KG1 (cell line): ENCODE results near the gene TBRG1.
"Not testable (repeated sequence)": the region's sequence is repeated elsewhere in the genome, so short reads cannot be mapped to it uniquely, and the experiment has no call there.

ENCODE experiments used
- DNase-seq: peaks from one replicate; lab custom pipeline; 2025; lab: John Stamatoyannopoulos, UW

Gene TBRG1, protein sequence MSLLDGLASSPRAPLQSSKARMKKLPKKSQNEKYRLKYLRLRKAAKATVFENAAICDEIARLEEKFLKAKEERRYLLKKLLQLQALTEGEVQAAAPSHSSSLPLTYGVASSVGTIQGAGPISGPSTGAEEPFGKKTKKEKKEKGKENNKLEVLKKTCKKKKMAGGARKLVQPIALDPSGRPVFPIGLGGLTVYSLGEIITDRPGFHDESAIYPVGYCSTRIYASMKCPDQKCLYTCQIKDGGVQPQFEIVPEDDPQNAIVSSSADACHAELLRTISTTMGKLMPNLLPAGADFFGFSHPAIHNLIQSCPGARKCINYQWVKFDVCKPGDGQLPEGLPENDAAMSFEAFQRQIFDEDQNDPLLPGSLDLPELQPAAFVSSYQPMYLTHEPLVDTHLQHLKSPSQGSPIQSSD

DNA sequence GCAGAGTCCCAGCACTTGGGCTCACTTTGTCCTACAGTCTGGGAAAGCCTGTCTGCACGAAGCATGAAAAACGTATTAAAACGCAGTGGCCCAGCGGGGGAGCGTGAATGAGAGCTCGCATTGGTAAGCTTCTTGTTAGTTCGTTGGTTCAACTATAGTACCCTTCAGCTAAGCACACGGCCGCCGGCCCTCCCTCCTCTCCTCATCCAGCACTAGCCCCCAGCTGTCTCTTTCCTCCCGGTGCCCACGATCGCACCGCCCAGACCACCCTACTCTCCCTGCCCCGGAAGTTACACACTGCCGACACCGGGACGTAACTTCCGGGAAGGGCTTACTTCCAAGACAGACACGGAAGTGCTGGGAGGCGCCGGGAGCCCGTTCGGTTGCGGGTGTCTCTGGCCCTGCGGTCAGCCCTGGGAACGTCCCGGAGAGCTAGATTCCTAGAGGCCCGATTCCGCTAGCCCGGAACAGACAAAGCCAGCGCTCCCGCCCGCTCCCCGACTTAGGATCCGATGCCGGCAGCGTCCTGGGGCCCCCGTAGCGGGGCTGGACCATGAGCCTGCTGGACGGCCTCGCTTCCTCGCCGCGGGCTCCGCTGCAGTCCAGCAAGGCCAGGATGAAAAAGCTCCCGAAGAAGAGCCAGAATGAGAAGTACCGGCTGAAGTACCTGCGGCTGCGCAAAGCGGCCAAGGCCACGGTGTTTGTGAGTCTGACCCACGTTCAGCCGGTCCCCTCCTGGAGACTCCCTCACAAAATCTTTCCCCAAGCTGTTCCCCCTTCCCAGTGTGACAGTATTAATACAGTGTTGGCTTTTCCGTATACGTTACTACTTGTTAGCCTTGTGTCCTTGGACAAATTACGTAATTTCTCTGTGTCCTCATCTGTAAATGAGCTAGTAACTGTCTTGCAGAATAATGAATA lies at the start of gene TBRG1:
Gene TBRG1, plus strand, starts transcription at position 334 of the 921 bp plus-strand sequence. Its CDS starts 220 bp downstream, at position 554.
- peak; percentile 83 for DNase-seq

DNA sequence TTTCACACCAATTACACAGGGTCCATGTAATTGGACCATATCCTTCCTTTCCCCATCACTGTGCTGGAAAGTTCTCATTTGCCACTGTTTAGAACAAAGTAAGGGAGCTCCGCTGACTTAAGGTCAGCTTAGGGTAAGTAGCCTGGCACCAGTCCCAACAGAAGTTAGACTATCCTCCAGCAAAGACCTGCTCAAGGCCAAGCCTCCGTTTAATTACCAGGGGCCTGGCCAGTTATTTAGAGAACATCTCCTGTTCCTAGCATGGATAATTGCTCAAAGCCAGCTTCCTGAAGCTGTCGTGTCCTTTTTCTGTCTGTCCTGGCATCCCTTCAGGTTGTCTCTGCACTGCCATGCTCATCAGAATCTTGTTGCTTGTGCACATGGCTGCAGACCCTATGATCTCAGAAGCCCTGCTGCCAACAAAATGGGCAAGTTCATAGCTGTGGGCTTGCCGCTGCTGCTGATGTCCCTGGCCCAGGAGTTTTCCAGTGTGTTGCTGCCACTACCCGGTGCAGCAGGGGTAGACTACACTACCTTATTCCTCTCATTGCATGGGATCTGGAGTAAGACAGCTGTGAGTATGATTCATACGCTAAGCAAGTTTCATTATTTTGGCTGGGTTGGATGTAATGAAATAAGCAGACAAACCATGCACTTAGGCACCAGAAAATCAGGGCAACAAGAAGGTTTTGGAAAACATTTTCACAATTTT lies 44.8 kb upstream of the TBRG1 start:
- DNase-seq: no peak

DNA sequence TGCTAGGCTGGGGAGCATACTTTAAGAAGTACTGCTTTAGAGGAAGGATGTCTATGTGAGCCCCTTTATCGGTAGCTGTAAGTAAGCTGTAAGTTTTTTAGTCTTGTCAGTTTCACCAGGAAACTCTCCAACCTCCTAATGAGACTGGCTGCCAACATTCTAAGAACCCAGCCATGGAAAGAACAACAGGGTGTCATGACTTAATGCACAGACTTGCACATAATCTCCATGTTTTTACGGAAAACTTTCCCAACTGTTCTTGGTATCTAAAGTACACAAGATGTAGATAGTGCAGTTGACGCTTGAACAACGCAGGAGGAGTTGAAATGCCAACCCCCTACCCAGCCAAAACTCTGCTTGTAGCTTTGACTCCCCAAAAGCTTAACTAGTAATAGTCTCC lies 43.9 kb upstream of the TBRG1 start:
- no peak for DNase-seq

DNA sequence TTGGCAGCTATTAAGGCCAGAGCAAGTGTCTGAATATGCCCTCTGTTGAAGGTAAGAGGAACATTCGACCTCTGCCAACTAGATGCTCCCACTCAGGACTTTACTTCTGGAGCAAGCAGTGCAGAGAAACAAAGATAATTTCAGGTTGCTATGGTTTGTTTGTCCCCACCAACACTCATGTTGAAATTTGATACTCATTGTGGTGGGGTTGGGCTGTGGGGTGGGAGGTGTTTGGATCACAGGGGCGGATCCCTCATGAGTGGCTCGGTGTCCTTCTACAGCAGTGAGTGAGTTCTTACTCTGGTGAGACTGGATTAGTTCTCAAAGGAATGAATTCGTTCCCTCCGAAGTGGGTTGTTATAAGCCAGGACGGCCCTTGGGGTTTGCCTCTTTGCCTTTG lies 40.8 kb upstream of the TBRG1 start:
- DNase-seq: no peak

DNA sequence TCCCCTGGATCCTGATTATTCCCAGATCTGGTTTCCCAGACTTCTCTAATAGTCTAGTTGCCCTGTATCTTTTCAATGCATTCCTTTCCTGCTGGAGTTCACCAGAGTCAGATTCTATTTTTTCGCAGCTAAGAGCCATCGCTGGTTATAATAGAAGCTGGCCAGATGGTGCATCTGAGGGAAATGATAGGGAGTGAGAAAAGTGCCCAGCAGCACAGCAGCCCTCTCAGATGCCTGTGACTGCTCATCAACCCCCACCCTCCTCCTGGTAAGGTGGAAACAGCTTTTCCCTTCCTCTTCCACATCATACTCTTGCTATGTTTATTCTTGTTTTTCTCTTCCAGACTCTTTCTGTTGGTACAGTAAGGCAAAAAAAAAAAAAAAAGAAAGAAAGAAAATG lies 40.1 kb upstream of the TBRG1 start:
- no peak for DNase-seq

DNA sequence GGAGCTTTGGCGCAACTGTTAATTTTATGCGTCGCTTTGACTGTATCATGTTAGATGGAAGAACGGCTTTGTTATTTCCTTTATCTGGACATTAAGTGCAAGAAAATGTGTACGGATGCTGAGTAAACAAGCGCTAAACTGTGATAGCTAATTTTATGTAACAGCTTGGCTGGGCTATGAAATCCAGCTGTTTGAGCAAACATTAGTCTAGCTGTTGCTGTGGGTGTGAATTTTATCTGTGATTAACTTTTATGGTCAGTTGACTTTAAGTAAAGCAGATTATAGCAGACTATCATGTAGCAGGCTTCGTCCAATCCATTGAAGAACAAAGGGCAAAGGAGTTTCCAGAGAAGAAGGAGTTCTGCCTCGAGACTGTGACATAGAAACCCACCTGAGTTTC lies 38.9 kb upstream of the TBRG1 start:
- no peak for DNase-seq

DNA sequence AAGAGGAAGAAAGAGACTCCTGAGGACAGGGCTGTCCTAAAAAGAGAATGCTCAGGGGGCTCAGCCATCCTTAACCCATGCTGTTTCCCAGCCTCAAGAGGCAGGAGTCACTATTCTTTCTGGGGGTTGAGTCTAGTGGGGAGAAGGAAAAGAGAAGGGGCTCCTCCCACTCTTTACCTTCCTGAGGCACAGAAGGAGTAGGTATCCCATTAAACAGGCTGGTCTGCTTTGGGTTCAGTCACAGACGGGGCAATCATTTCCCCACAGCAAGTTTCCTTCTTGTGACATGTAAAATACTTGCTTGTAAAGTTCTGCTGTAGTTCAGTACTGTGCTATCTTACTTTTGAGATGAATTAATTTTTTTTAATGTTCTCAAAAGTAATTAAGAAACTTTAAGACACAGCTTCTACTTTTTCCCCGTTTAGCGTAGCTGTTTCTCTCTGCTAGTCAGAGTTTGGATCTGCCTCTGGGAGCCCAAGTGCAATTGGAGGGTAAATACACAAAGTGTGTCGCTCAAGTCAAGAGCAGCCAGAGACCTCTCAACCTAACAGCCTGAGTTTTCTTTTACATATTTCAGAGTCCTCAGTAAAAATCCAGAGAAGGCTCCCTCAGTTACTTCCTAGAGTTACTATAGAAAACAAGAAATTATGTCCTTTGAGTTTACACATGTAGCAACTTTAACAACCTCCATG lies 37.8 kb upstream of the TBRG1 start:
- no peak for DNase-seq

DNA sequence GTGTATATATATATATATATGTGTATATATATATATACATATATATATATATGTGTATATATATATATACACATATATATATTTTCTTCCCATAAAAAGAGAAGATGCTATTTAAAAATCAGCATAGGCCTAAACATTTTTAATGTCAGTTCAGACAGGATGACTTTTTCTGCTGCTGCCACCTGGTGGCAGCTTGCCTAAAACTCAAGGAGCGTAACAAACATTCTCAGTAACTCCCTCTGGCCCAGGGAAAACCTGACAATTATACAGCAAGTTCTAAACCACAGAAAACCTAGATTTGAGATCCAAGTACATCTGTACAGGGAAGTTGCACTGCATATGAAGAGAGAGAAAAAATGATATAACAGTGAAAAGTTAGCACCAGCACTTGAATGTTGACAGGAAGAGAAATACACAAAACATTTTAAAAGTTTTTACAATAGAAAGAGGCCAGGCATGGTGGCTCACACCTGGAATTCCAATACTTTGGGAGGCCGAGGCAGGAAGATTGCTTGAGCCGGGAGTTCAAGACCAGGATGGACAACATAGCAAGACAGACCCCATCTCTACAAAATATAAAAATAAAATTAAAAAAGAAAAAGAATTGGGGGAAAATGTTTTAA lies 36.3 kb upstream of the TBRG1 start:
- peak; percentile 55 for DNase-seq

DNA sequence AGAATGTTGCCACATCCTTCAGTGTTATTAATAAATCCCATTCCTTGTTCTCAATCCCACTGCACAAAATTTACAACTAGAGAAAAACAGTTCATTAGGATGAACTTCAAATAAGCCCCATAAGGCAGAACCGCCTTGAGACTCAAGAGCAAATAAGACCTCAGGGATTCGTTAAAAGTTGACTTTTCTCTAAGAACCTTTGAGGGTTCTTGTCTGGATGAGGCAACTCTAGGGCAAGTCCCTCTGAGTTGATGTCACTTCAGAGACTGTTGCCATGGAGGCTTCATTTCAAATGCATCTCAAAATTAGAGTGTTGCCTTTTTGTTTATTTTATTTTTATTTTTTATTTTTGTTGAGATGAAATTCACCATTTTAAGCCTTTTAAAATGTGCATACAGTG lies 31.2 kb upstream of the TBRG1 start:
- DNase-seq: no peak

DNA sequence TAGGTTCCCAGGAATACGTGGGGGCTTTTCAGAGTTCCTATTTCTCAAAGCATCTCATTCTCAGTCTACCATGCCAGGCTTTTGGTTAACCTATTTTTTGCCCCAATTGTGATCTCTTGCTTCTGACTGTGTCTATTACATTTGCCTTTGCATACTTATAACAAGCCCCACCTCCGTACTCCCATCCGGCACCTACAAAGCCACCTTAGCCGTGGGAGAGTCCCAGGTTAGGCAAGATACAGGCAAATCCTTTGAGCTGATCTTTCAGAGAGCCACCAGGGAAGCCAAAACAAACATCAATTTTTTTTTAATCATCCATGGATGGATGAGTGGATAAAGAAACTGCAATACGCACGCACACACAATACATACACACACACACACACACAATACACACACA lies 30.0 kb upstream of the TBRG1 start:
- no peak for DNase-seq

DNA sequence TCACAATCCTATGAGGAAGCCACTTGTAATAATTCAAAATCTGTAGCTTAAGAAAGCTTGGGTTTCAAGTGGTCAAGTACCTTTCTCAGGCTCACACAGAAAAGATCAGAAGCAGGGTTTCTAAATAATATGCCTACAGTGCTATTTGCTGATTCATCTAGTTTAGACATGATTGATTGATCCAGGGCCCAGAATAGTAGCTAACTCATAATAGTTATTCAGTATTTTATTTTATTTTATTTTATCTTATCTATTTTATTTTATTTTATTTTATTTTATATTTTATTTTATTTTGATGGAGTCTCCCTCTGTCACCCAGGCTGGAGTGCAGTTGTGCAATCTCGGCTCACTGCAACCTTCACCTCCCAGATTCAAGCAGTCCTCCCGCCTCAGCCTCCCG lies 27.4 kb upstream of the TBRG1 start:
- no peak for DNase-seq

DNA sequence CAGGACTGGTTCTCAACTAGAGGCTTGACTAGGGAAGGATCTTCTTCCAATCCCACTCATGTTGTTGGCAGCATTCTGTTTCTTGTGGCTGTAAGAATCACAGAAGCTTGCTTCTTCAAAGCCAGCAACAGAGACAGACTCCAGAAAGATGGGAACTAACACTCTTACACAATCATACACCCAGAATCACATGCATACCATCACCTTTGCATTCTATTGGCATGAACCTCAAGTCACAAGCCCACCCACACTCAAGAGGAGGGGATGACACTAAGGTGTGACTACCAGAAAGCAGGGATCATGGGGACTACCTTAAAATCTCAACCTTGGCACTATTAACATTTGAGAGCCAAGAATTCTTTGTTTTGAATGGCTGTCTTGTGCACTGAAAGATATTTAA lies 25.0 kb upstream of the TBRG1 start:
- DNase-seq: no peak

DNA sequence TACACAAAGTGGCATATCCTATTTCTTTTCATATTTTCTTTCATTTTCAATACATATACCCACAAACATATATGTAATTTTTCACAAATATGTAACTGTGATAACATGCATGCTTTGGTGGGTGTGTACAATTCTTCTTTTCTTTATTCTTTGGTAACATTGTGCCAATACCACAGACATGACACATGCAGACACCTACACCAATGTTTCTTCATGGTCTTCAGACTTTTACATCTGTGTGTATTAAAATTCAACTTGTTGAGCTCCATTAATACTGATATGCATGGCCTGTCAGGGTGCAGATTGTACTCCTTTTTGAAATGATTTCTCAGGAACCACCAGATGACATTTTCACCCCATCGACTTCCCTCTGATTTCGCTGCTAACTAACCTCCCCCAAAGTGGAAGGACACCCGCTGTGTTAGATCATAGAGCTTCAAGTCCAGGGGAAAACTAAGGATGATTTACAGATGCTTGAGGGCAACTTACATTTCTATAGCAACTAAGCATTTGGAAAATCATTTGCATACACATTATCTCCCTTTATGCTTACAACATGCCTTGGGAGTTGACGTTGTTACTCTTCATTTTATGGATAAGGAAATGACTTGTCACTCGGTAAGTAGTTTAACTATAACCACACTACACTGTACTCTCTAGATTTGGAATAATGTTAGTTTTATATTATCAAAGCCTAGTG lies 21.9 kb upstream of the TBRG1 start:
- no peak for DNase-seq

DNA sequence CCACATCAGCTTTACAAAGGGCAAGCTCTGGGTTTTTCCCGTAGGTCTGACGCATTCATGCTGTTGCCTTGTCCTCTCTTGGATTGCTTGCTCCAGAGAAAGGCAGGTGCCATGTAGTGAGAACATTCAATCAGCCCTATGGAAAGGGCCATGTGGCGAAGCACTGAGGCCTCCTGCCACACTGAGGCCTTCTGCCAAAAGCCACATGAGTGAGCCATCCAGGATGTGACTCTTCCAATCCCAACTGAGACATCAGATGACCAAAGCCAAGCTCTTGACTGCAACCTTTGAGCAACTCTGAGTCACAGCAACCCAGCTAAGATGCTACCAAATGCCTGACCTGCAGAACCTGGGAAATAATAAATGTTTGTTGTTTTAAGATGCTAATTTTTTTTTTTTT lies 20.5 kb upstream of the TBRG1 start:
- no peak for DNase-seq

DNA sequence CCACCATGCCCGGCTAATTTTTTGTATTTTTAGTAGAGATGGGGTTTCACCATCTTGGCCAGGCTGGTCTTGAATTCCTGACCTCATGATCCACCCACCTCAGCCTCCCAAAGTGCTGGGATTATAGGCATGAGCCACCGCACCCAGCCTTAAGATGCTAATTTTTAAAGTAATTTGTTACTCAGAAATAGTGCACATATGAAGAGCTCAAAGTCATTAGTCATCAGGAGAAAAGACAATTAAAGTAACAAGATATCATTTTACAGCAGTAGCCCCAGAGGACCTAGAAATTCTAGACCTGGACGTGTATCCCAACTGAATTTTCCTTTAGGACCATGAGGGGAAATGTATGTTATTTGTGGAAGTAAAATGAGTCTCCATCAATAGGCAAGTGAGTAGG lies 19.9 kb upstream of the TBRG1 start:
- DNase-seq: not testable (repeated sequence)

DNA sequence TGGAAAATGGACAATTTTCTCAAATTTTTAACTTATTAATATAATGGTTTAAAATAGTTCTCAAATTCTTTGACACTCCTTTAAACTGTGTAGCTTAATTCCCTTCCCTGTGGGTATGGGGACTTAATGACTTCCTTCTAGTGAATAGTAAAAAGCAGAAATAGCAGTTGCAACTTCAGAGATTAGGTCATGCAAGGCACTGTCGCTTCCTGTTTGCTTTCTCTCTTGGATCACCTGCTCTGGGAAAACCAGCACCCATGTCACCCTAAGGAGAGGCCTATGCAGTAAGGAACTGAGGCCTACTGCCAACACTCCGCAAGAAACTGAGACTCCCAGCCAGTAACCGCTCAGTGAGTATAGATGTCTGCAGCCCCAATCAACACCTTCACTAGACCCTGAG lies 16.9 kb upstream of the TBRG1 start:
- DNase-seq: peak; percentile 41

DNA sequence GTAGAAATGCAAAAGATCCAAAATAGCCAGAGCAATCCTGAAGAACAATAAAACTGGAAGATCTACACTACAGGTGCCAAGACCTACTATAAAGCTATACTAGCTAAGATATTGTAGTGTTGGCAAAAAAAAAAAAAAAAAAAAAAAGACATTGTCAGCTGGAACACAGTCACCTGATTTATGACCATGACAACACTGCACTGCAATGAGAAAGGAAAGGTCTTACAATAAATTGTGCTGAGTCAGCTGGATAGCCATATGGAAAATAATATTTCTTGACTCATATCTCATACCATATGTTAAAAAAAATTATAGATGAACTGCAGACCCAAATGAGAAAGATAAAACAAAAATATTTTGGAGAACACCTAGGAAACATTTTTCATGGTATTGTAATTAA lies 14.5 kb upstream of the TBRG1 start:
- DNase-seq: no peak

DNA sequence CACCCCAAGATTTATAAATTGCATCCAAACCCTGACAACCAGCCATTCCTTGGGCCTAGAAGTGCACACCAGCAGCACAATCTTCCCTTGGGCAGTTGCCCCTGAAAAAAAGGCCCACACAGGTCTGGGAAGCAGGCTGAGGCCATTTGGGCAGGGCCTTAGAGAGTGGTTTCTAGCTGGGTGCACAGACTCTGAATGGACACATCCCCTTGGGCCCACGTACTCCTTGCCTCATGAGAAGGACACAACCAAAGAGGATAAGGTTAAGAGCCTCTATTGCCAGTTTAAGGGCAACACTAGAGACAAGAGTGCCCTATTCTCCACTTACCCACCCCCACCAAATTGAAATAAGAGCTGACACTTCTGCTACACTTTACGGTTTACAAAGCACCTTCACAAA lies 12.4 kb upstream of the TBRG1 start:
- DNase-seq: no peak

DNA sequence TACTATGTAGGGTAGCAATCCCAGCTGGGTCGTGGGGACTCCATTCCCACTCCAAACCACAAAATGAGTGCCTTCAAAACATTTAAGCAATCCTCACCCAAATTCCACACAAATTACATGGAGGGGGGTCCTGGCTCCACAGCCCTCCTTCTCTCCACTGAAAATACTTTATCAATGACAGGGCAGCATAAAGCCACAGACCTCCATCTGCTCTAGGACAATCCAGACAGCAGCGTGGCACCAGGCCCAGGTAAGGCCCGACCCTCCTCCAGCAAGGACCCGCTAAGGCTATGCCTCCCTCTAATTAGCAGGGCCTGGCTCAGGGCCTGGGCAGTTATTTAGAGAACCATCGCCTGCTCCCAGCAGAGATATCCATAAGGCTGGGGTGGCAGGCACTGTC lies 11.6 kb upstream of the TBRG1 start, which contains the start of gene PANX3:
Gene PANX3, plus strand, starts transcription at position 365 of the 400 bp plus-strand sequence. CDS start 129 bp downstream, outside the sequence.
- DNase-seq: no peak

DNA sequence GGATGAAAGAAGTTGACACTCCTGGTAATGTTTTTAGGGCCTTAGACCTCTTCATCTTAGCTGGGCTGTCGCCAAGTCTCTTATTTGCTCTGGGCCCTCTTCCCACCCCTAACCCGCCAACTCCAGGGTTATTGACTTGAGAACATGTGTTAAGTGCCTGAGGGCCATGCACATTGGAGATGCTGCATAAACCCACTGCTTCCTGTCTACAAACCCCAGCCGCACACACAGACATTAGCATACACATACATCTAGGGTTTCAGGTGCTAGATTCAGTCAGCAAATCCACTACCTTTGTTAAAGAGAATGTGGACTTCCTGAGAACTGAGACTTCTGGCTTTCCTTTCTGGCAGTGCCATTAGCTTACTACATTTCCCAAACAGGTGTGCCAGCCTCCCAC lies 10.6 kb upstream of the TBRG1 start:
- no peak for DNase-seq
